ENCODE data around the gene ZNF474.

ZNF474 gene

DNA sequence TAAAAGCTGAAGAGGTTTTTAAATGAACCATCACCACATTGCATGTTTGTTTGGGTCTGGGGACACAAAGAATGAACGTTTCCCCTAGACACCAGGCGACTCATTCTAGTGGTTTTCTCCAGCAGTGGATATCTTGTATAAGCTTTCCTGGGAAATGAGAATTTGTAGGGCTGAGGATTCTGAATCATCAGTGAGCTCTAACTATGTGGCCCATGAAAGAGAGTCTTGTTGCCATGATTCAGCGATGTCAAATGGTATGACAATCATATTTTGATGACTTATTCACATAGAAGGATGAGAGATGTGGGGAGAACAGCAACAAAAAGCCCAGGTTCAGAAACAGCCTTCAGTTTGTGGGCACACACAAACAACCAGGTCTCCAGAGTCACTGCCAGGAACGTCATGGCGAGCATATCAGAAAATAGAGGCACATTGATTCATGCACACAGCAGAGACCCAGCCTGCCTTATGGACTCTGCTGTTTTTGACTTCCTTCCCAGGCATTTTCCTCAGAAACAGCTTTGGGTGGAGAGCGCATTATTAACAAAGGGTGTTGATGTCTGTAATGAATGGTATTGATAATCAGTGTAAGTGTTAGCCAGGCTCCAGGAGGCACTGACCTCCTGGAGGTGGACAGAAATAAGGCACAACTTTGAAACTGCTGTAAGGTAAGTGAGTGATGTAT, 13.3 kb downstream of the ZNF474 start:
- no peak overlapping the region for H3K4me3 ChIP-seq (ENCODE audit: low read depth in 1 of 2, low read length in 2 of 2)
- H3K36me3 ChIP-seq (ENCODE audit: insufficient read depth, low read length), result no peaks in the 10 kb centered on the region
- H3K9ac ChIP-seq (ENCODE audit: low read length), result no peak overlapping the region
- peaks cover 4% of the 10 kb centered on the region for H3K4me1 ChIP-seq (ENCODE audit: insufficient read depth, low read length)
- no peak overlapping the region for H3K27ac ChIP-seq (ENCODE audit: low read depth, low read length)
- no peaks in the 10 kb centered on the region for H3K9me3 ChIP-seq (ENCODE audit: low read length)
- H3K27me3 ChIP-seq (ENCODE audit: control insufficient read depth in 1 of 2, insufficient read depth in 2 of 2, low read length in 2 of 2), result no peaks in the 10 kb centered on the region

GRCh38 chr5:122144236-122144635, 14.9 kb downstream of the ZNF474 start:
- peaks cover 10% of the 10 kb centered on the region for H3K4me1 ChIP-seq (ENCODE audit: insufficient read depth, low read length)
- H3K36me3 ChIP-seq (ENCODE audit: insufficient read depth, low read length), result no peaks in the 10 kb centered on the region
- H3K9me3 ChIP-seq (ENCODE audit: low read length), result no peaks in the 10 kb centered on the region
- no peak overlapping the region for H3K27ac ChIP-seq (ENCODE audit: low read depth, low read length)
- H3K27me3 ChIP-seq (ENCODE audit: control insufficient read depth in 1 of 2, insufficient read depth in 2 of 2, low read length in 2 of 2), result no peaks in the 10 kb centered on the region
- no peak overlapping the region for H3K9ac ChIP-seq (ENCODE audit: low read length)
- H3K4me3 ChIP-seq (ENCODE audit: low read depth in 1 of 2, low read length in 2 of 2), result no peak overlapping the region

GRCh38 chr5:122145906-122146305, 16.6 kb downstream of the ZNF474 start:
- H3K27ac ChIP-seq (ENCODE audit: low read depth, low read length), result no peak overlapping the region
- H3K4me3 ChIP-seq (ENCODE audit: low read depth in 1 of 2, low read length in 2 of 2), result no peak overlapping the region
- H3K36me3 ChIP-seq (ENCODE audit: insufficient read depth, low read length), result no peaks in the 10 kb centered on the region
- H3K9ac ChIP-seq (ENCODE audit: low read length), result no peak overlapping the region
- H3K27me3 ChIP-seq (ENCODE audit: control insufficient read depth in 1 of 2, insufficient read depth in 2 of 2, low read length in 2 of 2), result no peaks in the 10 kb centered on the region
- H3K4me1 ChIP-seq (ENCODE audit: insufficient read depth, low read length), result peaks cover 27% of the 10 kb centered on the region
- no peaks in the 10 kb centered on the region for H3K9me3 ChIP-seq (ENCODE audit: low read length)

DNA sequence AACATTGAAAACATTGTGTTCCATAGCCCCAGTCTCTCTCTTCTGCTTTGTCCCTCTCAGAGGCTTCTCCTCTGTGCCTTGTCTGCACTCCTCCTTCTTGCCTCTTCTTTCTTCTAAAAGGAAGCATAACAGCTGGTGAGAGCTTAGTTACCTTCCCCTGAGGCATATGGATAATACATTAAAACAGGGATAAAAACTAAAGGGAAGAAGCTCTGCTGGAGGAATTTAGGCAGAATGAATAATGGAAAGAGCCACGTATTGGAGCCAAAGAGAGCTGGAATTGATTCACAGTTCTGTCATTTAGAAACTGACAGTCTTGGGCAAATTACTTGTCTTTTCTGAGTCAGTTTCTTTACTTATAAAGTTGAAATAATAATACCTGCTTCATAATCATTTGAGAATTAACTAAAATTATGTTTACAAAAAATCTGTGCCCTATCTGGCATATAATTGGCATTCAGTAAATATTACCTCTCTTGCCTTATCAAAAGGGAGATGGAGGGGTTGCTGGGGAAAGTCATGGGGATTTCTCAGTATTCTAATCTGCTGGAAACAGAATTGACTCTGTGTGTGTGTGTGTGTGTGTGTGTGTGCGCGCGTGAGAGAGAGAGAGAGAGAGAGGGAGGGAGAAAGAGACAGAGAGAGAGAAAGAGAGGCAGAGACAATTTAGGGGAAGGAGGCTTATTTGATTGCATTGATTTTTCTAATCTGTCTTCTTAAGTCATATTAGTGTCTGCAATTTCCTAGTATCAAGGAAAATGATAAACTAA, 20.2 kb downstream of the ZNF474 start:
- H3K27ac ChIP-seq (ENCODE audit: low read depth, low read length), result no peak overlapping the region
- no peak overlapping the region for H3K9ac ChIP-seq (ENCODE audit: low read length)

DNA sequence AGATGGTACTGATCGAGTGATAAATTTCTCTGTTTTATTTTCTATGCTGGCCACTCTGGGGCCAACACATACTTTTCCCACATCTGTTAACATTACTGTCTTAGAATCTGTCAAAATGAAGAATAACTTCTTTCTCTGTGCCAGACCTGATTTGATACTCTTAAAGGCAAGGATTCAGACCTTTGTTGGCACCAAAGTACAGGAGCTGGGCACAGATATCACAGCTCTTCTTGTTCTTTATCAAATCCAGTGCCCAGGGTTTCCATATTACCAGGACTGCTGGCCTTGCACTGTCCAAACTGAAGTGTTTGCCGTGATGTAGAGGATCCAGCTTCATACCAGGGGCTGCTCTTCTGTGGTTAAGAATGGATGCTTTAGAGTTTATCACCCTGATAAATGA, 20.9 kb downstream of the ZNF474 start:
- peaks cover 64% of the 10 kb centered on the region for H3K4me1 ChIP-seq (ENCODE audit: insufficient read depth, low read length)
- no peaks in the 10 kb centered on the region for H3K27me3 ChIP-seq (ENCODE audit: control insufficient read depth in 1 of 2, insufficient read depth in 2 of 2, low read length in 2 of 2)
- no peak overlapping the region for H3K4me3 ChIP-seq (ENCODE audit: low read depth in 1 of 2, low read length in 2 of 2)
- H3K27ac ChIP-seq (ENCODE audit: low read depth, low read length), result peak overlapping the region; percentile 46
- no peaks in the 10 kb centered on the region for H3K36me3 ChIP-seq (ENCODE audit: insufficient read depth, low read length)
- no peaks in the 10 kb centered on the region for H3K9me3 ChIP-seq (ENCODE audit: low read length)
- H3K9ac ChIP-seq (ENCODE audit: low read length), result no peak overlapping the region

More for the DNA sequence above, 20.2 kb downstream of the ZNF474 start:
- no peaks in the 10 kb centered on the region for H3K36me3 ChIP-seq (ENCODE audit: insufficient read depth, low read length)
- H3K27me3 ChIP-seq (ENCODE audit: control insufficient read depth in 1 of 2, insufficient read depth in 2 of 2, low read length in 2 of 2), result no peaks in the 10 kb centered on the region
- H3K4me3 ChIP-seq (ENCODE audit: low read depth in 1 of 2, low read length in 2 of 2), result no peak overlapping the region
- peaks cover 57% of the 10 kb centered on the region for H3K4me1 ChIP-seq (ENCODE audit: insufficient read depth, low read length)
- no peaks in the 10 kb centered on the region for H3K9me3 ChIP-seq (ENCODE audit: low read length)

DNA sequence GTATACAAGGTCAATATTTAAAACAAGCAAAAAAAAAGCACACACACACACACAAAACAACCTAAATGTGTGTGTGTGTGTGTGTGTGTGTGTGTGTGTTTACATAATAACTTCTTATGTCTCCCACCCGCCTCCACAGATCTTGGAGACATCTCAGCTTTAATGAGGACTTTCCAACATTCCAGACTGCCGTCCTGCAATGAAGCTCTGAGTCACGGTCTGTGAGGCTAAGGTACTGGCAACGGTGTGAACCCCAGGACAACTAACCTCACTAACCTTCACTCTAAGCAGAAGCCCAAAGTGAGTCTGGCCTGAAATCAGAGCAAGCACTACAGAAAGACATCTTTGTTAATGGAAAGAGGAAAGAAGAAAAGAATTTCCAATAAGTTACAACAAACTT, 22.3 kb downstream of the ZNF474 start:
- no peaks in the 10 kb centered on the region for H3K36me3 ChIP-seq (ENCODE audit: insufficient read depth, low read length)
- H3K4me1 ChIP-seq (ENCODE audit: insufficient read depth, low read length), result peaks cover 59% of the 10 kb centered on the region
- no peaks in the 10 kb centered on the region for H3K27me3 ChIP-seq (ENCODE audit: control insufficient read depth in 1 of 2, insufficient read depth in 2 of 2, low read length in 2 of 2)
- H3K27ac ChIP-seq (ENCODE audit: low read depth, low read length), result no peak overlapping the region
- H3K9ac ChIP-seq (ENCODE audit: low read length), result no peak overlapping the region
- no peaks in the 10 kb centered on the region for H3K9me3 ChIP-seq (ENCODE audit: low read length)
- no peak overlapping the region for H3K4me3 ChIP-seq (ENCODE audit: low read depth in 1 of 2, low read length in 2 of 2)

GRCh38 chr5:122152266-122152900, 23.0 kb downstream of the ZNF474 start:
- Histone ChIP-seq H3K27me3 (ENCODE audit: control insufficient read depth in 1 of 2, insufficient read depth in 2 of 2, low read length in 2 of 2) (no peaks in the 10 kb centered on the region), H3K36me3 (ENCODE audit: insufficient read depth, low read length) (no peaks in the 10 kb centered on the region), H3K4me1 (ENCODE audit: insufficient read depth, low read length) (peaks cover 59% of the 10 kb centered on the region), H3K27ac (ENCODE audit: low read depth, low read length) (no peak overlapping the region), H3K4me3 (ENCODE audit: low read depth in 1 of 2, low read length in 2 of 2) (peak overlapping the region in 1 of 2 donors; percentile 1), H3K9me3 (ENCODE audit: low read length) (no peaks in the 10 kb centered on the region), H3K9ac (ENCODE audit: low read length) (no peak overlapping the region)

- peaks cover 59% of the 10 kb centered on the region for H3K4me1 ChIP-seq (ENCODE audit: insufficient read depth, low read length)
- H3K9me3 ChIP-seq (ENCODE audit: low read length), result no peaks in the 10 kb centered on the region
- H3K4me3 ChIP-seq (ENCODE audit: low read depth in 1 of 2, low read length in 2 of 2), result peak overlapping the region in 1 of 2 donors; percentile 1
- H3K27me3 ChIP-seq (ENCODE audit: control insufficient read depth in 1 of 2, insufficient read depth in 2 of 2, low read length in 2 of 2), result no peaks in the 10 kb centered on the region
- peak overlapping the region; percentile 38 for H3K27ac ChIP-seq (ENCODE audit: low read depth, low read length)
- H3K9ac ChIP-seq (ENCODE audit: low read length), result no peak overlapping the region
- no peaks in the 10 kb centered on the region for H3K36me3 ChIP-seq (ENCODE audit: insufficient read depth, low read length)
These were observed 23.9 kb downstream of the ZNF474 start for GRCh38 chr5:122153230-122153629.

DNA sequence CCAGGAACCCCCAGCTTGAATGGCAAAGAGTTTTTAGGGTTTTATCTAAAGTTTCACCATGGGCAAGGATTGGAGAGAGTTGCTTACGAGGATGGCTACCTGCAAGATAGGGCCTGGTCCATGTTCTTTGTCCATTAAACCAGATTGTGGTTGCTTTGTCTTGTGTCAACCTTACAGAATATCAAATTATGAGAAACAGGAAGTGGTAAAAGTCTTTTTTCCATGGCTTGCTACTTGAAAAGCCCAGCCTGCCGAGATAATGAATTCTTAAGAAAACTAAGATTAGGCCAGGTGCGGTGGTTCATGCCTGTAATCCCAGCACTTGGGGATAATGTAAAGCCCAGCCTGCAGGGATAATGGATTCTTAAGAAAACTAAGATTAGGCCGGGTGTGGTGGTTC, 24.4 kb downstream of the ZNF474 start:
- Histone ChIP-seq H3K36me3 (ENCODE audit: insufficient read depth, low read length) (no peaks in the 10 kb centered on the region), H3K4me3 (ENCODE audit: low read depth in 1 of 2, low read length in 2 of 2) (no peak overlapping the region), H3K9me3 (ENCODE audit: low read length) (no peaks in the 10 kb centered on the region), H3K9ac (ENCODE audit: low read length) (no peak overlapping the region), H3K27ac (ENCODE audit: low read depth, low read length) (no peak overlapping the region), H3K27me3 (ENCODE audit: control insufficient read depth in 1 of 2, insufficient read depth in 2 of 2, low read length in 2 of 2) (no peaks in the 10 kb centered on the region), H3K4me1 (ENCODE audit: insufficient read depth, low read length) (peaks cover 56% of the 10 kb centered on the region)

- H3K27ac ChIP-seq (ENCODE audit: low read depth, low read length), result no peak overlapping the region
- no peaks in the 10 kb centered on the region for H3K27me3 ChIP-seq (ENCODE audit: control insufficient read depth in 1 of 2, insufficient read depth in 2 of 2, low read length in 2 of 2)
- H3K4me1 ChIP-seq (ENCODE audit: insufficient read depth, low read length), result peaks cover 51% of the 10 kb centered on the region
- no peaks in the 10 kb centered on the region for H3K9me3 ChIP-seq (ENCODE audit: low read length)
- H3K9ac ChIP-seq (ENCODE audit: low read length), result no peak overlapping the region
- H3K36me3 ChIP-seq (ENCODE audit: insufficient read depth, low read length), result no peaks in the 10 kb centered on the region
- H3K4me3 ChIP-seq (ENCODE audit: low read depth in 1 of 2, low read length in 2 of 2), result no peak overlapping the region
These were observed 25.1 kb downstream of the ZNF474 start for GRCh38 chr5:122154491-122154890.

DNA sequence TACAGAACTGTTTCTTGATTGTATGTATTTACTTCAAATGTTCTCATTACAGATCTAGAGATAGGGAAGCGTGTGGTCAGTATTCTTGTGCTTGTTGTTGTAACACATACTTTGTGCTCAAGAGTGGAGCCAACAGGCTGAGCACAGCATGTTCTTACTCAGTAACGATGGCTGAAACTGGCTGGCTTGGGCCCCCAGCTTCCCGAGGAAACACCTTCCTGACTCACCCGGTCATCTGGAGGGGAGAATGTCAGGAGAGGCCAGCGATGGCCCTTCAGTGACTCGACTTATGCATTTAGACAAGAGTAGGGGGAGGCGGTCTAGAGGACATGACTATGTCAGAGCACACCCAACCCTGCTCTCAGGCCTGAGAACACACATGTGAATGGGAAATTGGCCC, 25.6 kb downstream of the ZNF474 start:
- Histone ChIP-seq H3K4me1 (ENCODE audit: insufficient read depth, low read length) (peaks cover 47% of the 10 kb centered on the region), H3K36me3 (ENCODE audit: insufficient read depth, low read length) (no peaks in the 10 kb centered on the region), H3K4me3 (ENCODE audit: low read depth in 1 of 2, low read length in 2 of 2) (no peak overlapping the region), H3K27me3 (ENCODE audit: control insufficient read depth in 1 of 2, insufficient read depth in 2 of 2, low read length in 2 of 2) (no peaks in the 10 kb centered on the region), H3K9me3 (ENCODE audit: low read length) (no peaks in the 10 kb centered on the region), H3K27ac (ENCODE audit: low read depth, low read length) (no peak overlapping the region), H3K9ac (ENCODE audit: low read length) (no peak overlapping the region)

All from muscle layer of colon (tissue), 2 donors.